Daoy (cell line): ENCODE results near the gene NLRC5. TPM values are rescaled to one million over a fixed set of nuclear protein-coding genes. Genes with fewer than 3 reads are reported as not detected.
"Not testable (repeated sequence)": the region's sequence is repeated elsewhere in the genome, so short reads cannot be mapped to it uniquely, and the experiment has no call there.

Experiments used
- DNase-seq: peaks from one replicate; pipeline ENCODE4 v3.0.0-alpha.2; 2015; ENCODE audit warnings: low read depth
- total RNA-seq: library from RNA; depleted of rRNA; stranded (reverse); fragments of >200 nt; shearing (Covaris generic); gene quantifications from 2 replicates; pipeline ENCODE4 v1.2.3, GENCODE V29; 2014

The NLRC5 gene
- total RNA-seq, 1 experiment from 2014 or later, result 9.0 TPM

DNA sequence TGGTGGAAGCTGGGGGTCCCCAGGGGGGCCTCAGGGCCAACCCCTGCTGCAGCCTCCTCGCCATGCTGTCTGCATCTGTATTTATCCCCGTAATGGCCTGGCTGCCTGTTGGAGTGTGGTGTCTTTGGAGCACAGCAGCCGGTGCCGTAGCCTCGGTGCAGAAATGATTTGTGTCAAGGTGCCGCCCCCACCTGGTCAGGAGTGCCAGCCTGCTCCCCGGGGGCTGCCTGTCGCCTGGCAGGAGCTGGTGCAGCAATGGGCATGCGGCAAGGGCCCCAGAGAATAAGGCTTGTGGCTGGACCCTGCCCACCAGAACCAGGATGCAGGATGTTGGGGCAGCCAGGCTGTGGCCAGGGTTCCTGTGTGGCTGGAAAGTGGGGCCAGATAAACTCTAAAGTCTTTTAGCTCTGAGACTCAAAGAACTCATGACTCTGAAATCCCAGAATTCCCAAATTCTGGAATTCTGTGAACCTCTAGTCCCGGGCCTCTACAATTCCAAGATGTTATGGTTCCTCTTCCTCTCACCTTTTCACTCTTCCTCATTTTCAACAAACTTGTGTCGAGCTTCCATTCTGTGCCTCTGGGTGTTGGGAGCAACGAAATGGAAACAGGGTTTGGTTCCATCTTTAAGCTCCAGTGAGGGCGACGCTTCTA is 109.0 kb downstream of the NLRC5 start:
- DNase-seq, result no peak

DNA sequence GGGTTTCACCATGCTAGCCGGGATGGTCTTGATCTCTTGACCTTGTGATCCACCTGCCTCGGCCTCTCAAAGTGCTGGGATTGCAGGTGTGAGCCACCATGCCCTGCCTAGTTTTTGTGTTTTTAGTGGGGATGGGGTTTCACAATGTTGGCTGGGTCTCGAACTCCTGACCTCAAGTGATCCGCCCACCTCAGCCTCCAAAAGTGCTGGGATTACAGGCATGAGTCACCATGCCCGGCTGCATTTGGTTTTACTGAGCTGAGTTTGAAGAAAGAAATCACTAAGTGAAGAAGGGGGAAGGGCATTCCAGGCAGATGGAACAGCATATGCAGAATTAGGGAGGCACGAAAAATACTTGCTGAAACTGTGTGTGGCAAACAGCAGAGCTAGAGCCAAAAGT is 110.6 kb downstream of the NLRC5 start:
- peak; percentile 25 for DNase-seq

DNA sequence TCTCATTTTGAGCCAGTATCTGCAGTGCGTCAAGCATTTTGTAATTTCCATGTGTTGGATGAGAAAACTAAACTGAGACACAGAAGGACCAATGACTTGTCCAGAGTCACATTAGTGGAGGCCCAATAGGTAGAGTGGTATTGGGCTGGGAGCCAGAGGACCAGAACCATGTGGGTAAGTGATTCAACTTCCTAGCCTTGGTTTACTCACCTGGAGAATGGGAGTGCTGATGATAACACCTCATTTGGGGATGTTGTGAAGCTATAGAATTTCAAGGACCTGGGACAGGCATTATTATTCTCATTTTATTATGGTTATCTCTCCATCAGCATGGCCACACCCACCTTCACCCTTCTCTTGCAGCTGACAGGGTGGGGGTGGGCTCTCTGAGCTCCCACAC is 111.1 kb downstream of the NLRC5 start:
- DNase-seq, result no peak

DNA sequence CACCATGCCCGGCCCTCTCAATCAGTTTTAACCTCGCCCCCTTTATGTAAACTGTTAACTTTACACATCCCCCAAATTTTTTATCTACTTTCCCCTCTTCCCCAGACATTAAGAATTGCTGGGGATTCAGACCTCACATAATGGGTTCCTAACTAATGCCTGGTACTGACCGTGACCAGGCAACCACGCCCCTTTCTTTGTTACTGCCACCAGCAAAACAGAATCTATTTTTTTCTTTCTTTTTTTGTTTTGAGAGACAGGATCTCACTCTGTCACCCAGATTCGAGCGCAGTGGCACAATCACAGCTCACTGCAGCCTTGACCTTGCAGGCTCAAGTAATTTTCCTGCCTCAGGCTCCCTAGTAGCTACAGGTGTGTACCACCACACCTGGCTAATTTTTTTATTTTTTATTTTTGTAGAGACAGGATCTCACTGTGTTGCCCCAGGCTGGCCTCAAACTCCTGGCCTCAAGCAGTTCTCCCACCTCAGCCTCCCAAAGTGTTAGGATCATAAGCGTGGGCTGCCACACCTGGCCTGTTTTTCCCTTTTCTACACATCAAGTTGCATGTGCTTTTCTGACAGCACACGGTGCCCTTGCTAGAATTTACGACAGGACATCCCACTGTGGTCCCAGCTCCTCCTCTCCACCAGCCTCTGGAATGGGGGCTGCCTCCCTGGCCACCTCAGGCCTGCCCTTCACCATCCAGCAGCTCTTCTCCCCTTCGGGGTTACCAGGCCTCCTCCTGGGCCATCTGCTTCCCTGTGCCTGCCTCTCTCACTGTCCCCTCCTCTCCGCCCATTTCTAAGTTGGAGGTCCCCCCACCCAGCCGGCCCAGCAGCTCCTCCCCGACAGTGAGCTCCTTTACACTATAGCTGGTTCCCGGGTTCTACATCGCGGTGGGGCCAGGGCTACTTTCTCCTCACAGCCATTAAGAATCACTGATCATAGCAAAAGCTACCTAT is 113.8 kb downstream of the NLRC5 start:
- DNase-seq, result no peak

DNA sequence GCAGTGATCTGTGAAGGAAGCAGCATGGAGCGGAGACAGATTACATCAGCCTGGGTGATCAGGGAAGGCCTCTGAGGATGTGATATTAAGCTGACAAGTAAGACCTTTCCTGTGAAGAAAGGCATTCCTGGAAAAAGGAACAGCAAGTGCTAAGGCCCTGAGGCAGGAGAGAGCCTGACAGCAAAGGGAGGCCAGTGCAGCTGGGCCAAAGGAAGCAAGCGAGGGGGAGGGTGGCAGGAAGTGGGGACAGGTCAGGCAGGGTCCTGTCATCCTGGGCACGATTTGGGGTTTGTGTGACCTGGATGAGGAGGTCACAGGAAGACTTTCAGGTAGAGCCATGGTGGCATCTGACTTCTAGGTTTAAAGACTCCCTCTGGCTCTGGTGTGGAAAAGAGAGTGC is 115.3 kb downstream of the NLRC5 start:
- no peak for DNase-seq

DNA sequence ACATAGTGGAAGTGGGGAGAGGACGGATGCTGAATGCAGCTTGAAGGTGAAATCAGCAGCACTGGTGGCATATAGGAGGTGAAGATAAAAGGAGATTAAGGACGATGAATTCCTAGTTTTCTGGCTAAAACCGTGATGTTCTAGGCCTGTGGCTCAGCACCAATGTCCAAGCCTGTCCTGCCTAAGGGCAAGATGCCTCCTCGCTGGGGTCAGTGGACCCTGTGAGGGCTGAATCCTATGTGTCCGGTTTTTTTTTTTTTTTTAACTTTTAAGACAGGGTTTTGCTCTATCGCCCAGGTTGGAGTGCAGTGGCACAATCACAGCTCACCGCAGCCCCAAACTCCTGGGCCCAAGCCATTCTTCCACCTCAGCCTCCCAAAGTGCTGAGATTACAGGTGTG is 115.8 kb downstream of the NLRC5 start:
- DNase-seq, result no peak

DNA sequence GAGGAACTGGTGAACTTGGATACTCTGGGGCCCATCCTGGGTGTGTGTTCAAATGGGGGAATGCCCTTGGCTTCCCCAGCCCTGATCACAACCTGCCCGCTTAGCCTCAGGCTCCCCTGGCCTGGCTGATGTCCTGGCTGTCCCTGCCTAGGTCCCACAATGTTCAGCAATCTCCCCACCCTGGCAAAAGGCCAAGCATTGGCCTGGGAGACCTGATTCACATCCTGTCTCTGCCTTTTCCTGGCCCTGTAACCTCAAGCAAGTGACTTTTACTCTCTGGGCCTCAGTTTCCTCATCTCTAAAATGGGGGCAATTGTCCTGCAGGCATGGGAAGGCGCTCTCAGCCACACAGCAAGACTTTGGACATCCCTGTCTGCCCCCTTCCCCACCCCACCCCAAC is 117.4 kb downstream of the NLRC5 start:
- DNase-seq, result peak; percentile 46

DNA sequence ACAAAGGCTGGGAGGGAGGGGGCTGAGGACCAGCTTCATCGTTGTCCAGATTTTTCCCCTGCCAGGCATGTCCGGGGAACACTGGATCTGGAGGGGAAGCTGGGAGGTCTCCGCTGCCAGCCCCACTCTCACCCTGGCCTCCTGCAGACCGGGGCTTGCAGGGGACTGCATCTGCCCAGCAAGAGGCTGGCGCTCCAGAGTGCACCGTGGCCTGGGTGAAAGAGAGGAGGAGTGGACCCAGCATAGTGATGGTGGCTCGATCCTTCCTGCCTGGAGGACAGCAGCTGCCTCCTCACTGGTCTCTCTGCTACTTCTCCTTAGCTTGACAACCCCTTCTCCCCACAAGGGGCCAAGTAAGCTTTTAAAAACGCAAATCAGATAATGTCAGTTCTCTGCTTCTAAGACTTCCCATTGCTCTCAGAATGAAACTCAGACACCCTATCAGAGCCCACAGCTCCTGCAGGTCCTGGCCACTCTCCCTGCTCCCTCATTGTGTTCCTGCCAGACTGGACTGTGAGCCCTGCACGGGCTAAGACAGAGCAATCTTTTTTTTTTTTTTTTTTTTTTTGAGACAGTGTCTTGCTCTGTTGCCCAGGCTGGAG is 118.1 kb downstream of the NLRC5 start:
- no peak for DNase-seq

DNA sequence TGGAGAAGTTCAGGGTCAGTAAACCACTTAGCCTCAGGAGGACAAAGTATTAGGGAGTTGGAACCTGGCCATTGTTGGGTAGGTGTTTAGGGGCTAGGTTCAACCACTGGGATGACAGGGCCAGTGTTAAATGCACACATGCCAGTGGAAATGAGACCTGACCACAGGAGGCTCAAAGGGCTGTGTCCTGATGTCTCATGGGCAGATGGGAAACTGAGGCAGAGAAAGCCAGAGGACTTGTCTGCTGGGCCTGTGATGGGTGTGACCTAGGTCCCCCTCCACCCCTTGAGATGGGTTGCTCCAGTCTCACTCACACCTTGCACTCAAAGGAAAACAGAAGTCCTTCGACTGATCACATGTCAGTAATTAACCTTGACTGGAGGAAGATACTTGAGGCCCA is 119.1 kb downstream of the NLRC5 start:
- no peak for DNase-seq

DNA sequence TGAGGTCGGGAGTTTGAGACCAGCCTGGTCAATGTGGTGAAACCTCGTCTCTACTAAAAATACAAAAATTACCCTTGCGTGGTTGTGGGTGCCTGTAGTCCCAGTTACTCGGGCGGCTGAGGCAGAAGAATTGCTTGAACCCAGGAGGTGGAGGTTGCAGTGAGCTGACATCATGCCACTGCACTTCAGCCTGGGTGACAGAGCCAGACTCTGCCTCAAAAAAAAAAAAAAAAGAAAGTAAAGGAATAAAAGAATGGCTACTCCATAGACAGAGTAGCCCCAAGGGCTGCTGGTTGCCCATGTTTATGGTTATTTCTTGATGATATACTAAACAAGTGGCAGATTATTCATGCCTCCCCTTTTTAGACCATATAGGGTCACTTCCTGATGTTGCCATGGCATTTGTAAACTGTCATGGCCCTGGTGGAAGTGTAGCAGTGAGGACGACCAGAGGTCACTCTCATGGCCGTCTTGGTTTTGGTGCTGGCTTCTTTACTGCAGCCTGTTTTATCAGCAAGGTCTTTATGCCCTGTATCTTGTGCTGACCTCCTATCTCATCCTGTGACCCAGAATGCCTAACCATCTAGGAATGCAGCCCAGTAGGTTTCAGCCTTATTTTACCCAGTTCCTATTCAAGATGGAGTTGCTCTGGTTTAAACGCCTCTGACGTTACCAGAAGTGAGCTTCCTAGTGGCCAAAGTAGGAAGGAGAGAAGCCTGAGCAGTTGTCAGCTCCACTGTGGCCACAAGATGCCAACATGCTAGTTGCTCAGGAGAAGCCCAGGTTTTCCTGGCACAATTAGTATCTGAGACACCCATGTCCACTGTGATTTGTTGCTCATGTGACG is 120.1 kb downstream of the NLRC5 start:
- DNase-seq, result not testable (repeated sequence)

DNA sequence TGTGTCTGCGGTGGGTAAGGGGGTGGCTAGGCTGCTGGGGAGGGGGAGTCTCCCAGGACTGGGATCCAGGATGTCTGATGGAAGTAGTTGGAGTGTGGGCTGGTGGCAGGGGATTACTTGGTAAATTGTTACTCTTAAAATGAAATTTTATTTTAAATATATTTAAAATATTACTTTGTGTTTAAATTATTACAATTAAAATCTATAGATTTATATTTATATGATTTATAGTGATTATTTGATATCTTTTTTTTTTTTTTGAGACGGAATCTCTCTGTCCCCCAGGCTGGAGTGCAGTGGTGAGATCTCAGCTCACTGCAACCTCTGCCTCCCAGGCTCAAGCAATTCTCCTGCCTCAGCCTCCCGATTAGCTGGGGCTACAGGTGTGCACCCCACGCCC is 121.6 kb downstream of the NLRC5 start:
- DNase-seq, result no peak

DNA sequence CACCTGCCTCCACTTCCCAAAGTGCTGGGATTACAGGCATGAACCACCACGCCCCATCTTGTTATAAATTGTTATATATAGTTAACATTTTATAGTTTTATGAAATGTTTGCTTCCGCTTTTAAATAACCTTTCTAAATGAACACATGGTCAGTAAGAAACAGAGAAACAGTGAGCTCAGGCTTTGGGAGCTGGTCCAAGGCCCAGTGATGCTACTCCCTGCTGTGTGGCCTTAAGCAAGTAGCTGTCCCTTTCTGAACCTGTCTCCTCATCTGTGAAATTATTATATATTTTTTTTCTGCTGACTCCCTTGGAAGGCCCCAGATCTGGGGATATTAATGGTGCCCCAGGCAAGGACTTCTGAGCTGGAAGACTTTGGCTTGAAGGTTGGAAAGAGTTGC is 122.1 kb downstream of the NLRC5 start:
- DNase-seq, result no peak

DNA sequence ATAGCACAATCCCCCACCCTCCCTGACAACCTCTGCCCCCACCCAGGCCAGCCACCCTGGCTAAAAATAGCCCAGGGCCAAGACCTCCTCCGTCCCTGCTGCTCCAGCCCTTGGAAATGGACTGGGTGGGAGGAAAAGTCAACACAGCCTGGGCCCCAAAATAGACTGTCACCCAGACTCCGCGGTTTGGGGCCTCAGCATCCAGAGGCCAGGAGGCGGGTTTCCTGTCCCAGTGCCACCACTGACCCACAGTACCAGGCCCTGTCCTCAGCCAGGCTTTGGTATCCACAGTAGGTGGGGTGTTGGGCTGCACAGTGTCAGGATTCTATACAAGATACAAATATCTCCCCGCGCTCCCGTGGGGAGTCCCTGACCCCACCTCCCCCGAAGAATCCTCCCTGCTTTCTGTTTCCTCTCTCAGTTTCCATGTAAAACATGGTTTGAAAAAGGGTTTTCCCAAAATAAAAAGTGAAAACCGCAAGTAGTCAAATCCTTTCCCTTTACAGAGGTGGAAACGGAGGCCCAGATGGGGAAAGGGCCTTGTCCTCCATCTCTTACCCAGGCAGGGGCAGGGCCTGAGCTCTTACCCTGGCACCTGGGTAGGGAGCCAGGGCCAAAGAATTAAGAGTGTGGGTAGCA is 123.2 kb downstream of the NLRC5 start:
- DNase-seq, result no peak

DNA sequence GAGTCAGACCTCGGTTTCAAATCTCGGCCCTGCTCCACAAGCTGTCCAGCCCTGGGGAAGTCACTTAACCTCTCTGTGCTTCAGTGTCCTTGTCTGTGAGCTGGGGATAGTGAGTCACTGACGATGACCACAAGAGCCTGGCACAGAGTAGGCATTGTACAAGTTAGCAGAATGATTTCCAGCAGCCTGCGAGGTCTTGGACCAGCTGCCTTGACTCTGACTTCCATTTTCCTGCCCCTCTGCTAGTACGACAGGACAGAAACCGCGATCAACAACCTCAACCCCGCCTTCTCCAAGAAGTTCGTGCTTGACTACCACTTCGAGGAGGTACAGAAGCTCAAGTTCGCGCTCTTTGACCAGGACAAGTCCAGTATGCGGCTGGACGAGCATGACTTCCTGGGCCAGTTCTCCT is 123.7 kb downstream of the NLRC5 start:
- peak; percentile 50 for DNase-seq

DNA sequence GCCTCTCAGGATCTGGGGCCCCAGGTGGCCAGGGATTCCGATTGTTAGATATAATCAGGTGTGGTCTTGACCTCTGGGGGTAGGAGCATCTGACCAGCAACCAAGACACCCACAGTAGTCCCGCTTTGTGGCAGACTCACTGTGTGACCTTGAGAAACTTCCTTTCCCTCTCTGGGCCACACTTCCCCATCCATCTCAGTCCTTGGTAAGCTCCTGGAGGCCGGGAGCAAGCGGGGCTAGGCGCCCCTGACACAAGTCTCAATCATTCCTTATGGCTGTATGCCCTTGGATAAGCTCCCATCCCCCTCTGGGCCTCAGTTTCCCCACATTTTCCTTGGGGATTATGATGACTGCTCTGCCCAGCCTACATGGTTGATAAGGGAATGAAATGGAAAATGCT is 124.3 kb downstream of the NLRC5 start:
- no peak for DNase-seq

DNA sequence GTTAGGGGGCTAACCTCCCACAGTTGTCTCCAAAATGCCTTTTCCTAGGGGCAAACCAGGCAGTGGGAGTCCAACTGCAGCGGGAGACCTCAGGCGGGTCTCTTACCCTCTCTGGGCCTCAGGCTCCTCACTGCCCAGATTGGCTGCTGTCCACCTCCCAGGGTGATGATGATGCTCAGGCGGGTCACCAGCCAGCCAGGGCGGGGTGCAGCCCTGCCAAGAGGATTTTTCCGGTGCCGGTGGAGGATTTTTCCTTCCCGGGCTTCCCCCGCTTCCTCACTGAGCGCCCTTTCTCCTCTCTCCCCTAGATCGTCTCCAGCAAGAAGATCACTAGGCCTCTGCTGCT is 125.8 kb downstream of the NLRC5 start:
- DNase-seq, result no peak

DNA sequence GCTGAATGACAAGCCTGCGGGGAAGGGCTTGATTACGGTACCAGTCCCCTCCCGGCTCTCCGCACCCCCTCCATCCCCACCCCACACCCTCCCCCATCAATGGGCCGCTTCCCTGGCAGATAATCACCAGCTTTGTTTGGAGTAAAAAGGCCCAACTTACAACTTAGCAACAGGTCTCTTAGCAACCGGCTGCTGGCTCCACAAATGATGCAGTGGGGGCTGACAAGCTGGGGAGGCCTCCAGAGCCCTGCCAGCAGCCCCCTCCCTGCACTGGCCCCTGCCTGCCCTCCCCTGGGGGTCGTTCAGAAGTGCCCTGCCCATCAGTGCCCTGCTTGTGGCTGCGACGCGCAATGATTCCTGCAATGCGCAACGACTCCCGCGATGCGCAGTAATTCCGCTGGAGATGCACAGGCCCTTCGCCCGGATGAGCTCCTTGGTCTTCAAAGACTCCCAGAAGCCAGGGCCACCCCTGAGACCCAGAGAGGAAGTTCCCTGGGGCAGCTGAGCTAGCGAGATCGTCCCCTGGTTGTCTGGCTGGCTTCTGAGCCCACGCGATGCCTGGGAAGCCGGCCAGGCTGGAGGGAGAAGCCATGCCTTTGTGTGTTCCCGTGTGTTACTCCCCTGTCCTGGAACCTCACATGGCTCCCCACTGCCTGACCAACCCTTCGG is 126.3 kb downstream of the NLRC5 start:
- no peak for DNase-seq

DNA sequence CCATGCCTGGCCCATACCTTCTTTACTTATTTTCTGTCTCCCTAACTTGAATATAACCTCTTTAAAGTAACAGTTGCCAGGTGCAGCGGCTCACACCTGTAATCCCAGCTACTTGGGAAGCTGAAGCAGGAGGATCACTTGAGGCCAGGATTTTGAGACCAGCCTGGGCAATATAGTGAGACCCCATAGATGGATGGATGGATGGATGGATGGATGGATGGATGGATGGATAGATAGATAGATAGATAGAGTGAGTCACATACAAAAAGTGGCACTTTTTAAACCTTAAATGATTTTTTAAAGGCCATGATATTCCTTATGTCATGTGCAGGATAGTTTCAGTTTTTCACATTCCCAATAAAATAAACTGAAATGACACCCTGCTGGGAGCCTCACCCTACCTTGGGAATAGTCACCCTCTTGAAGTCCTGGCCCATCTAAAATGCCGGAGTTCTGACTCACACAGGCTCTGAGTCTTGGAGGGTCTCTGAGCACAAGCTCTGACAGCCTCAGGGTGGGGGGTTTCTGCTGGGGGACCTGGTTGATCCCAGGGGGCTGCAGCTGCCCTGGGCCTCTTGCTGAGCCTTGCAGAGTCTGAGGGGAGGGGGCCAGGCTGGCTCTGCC is 129.2 kb downstream of the NLRC5 start:
- no peak for DNase-seq

DNA sequence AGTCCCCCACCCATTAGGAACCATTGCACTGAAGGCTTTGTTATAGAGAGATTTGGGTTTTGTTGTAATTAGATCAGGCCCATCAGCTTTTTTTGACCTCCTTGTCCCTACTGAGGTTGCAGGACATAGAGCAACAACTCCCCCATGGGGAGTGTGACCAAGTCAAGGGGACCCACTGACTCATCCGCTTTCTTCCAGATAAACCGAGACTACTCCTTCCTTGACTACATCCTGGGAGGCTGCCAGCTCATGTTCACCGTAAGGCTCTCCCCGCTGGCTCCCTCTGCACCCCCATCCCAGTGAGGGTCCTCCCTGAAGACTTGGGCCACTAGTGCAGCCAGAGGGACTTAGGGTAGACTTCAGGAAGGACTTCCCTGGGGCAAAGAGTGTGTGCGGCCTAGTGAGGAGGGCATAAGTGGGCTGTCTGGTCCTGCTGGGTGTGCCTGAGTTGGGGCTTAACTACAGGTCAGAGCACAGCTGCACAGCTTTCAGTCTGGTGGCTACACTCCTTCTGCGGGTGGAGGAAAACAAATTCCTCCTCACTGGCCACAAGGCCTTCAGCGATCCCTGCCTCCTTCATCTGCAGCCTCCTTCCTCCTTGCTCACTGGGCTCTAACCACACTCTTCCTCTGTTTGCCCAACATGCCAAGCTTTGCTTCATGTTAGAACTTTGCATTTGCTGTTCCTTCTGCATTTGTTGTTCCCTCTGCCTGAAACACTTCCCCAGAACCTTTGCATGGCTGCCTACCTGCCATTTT is 134.0 kb downstream of the NLRC5 start:
- DNase-seq, result peak; percentile 22
